NOMO-1 treated with dmso at 0.1 percent for 144 hours (cell line): ENCODE measurements around the gene HES1.

Experiments used
- DNase-seq: peaks from one replicate; lab custom pipeline; 2025; ENCODE audit not compliant: unreplicated experiment; lab: John Stamatoyannopoulos, UW

Gene HES1

GRCh38 chr3:194101592-194102432, 34.1 kb upstream of the HES1 start:
- no peak for DNase-seq

- DNase-seq, result no peak
Observed at GRCh38 chr3:194102436-194102835, 33.5 kb upstream of the HES1 start.

- DNase-seq, result no peak
Observed at GRCh38 chr3:194103505-194103904, 32.4 kb upstream of the HES1 start.

- DNase-seq, result peak; percentile 82
Observed at GRCh38 chr3:194103983-194104751, 31.8 kb upstream of the HES1 start.

- no peak for DNase-seq
Observed at GRCh38 chr3:194105292-194105691, 30.7 kb upstream of the HES1 start.

- no peak for DNase-seq
Observed at GRCh38 chr3:194107107-194107506, 28.8 kb upstream of the HES1 start.

GRCh38 chr3:194109192-194109863, 26.6 kb upstream of the HES1 start:
- DNase-seq, result no peak

GRCh38 chr3:194110483-194110882, 25.5 kb upstream of the HES1 start:
- DNase-seq, result no peak

GRCh38 chr3:194111336-194111735, 24.6 kb upstream of the HES1 start:
- DNase-seq, result no peak

GRCh38 chr3:194112120-194113106, 23.5 kb upstream of the HES1 start:
- DNase-seq, result no peak

GRCh38 chr3:194114123-194114522, 21.8 kb upstream of the HES1 start:
- no peak for DNase-seq

GRCh38 chr3:194117104-194117845, 18.7 kb upstream of the HES1 start:
- no peak for DNase-seq

GRCh38 chr3:194118920-194119319, 17.0 kb upstream of the HES1 start:
- DNase-seq, result no peak

- no peak for DNase-seq
Observed at GRCh38 chr3:194119831-194120590, 15.9 kb upstream of the HES1 start.

- DNase-seq, result peak; percentile 61
Observed at GRCh38 chr3:194120789-194121770, 14.9 kb upstream of the HES1 start.

GRCh38 chr3:194121891-194122631, 13.9 kb upstream of the HES1 start:
- DNase-seq, result no peak

GRCh38 chr3:194123726-194124125, 12.2 kb upstream of the HES1 start:
- DNase-seq, result no peak
